SW 1271 (cell line): ENCODE results near the gene HM13.
A peak's percentile ranks its signal among the peaks of the same experiment; 100 is the strongest.
"Not testable (repeated sequence)": the region's sequence is repeated elsewhere in the genome, so short reads cannot be mapped to it uniquely, and the experiment has no call there.

Experiments
- DNase-seq, 2 experiments: peaks; one replicate each; lab custom pipeline; 2025; lab: John Stamatoyannopoulos, UW

HM13 gene

GRCh38 chr20:31543966-31544598, 29.8 kb downstream of the HM13 start:
- DNase-seq = peak in 1 of 2 experiments; percentile 51

- DNase-seq = no peak
These were observed 30.4 kb downstream of the HM13 start for GRCh38 chr20:31544600-31544999.

DNA sequence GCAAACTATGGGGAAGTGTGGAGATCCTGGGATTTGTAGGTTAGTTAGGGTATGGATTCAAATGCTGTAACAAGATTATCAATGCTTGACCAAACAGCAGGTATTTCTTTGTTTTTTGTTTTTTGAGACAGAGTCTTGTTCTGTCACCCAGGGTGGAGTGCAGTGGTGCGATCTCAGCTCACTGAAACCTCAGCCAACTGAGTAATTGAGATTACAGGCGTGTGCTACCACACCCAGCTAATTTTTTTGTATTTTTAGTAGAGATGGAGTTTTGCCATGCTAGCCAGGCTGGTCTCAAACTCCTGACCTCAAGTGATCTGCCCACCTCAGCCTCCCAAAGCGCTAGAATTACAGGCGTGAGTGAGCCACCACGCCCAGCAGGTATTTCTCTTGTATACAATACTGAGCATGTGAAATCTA, 31.4 kb downstream of the HM13 start:
- not testable (repeated sequence) for DNase-seq

DNA sequence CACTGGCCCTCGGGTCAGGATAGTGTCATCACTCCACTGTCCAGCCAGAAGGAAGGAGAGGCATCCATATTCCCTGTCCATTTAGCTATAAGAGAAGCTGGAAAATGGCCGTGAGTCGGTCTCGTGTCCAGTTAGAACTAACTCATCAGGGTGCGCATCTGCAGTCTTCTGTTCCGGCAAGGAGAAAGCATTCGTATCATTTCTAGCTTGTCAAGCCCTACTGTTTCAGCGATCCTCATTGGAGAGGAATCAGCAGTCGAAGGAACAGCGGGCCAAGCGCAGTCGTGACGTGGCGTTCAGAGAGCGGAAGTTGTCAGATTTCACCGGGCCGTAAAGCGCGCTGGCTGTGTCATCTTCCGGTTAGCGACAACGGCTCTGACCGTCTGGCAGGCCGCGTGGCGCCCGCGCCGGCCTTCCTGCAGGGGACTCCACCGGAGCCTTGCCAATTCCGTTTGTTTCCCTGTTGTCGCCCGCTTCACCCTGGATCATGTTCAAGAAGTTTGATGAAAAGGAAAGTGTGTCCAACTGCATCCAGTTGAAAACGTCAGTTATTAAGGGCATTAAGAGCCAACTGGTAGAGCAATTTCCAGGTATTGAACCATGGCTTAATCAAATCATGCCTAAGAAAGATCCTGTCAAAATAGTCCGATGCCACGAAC, 32.9 kb downstream of the HM13 start:
- DNase-seq = peak; percentile 75 to 93

- DNase-seq = no peak
These were observed 33.6 kb downstream of the HM13 start for GRCh38 chr20:31547720-31548298.

GRCh38 chr20:31548820-31549512, 34.7 kb downstream of the HM13 start:
- DNase-seq = no peak

- DNase-seq = no peak
These were observed 35.3 kb downstream of the HM13 start for GRCh38 chr20:31549513-31549880.

DNA sequence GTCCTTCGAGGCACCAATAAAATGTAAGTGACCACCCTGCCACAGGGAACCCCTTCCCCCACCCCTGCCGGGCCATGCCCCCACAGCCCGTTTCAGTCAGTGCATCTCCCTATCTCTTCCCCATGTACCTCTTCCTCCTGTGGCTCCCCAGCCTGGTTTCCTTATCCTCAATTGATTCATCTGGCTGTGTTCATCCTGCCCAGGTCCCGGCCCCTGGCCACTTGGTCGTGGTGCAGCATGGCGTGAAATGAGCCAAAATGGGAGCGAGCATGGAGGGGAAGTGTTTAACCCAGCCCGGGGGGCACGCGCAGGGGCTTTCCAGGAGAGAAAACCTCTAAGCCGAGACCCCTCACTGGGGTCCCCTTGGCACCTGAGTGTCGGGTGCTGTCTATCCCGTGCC, 35.9 kb downstream of the HM13 start:
- no peak for DNase-seq

- DNase-seq = no peak
These were observed 37.2 kb downstream of the HM13 start for GRCh38 chr20:31551163-31552081.

- DNase-seq = no peak
These were observed 41.0 kb downstream of the HM13 start for GRCh38 chr20:31555203-31555775.

- no peak for DNase-seq
These were observed 45.5 kb downstream of the HM13 start for GRCh38 chr20:31559704-31560093.

- DNase-seq = peak; percentile 63 to 81
These were observed 46.0 kb downstream of the HM13 start for GRCh38 chr20:31560094-31560745.

- DNase-seq = peak; percentile 93 to 98
These were observed 46.7 kb downstream of the HM13 start for GRCh38 chr20:31560746-31561598.

DNA sequence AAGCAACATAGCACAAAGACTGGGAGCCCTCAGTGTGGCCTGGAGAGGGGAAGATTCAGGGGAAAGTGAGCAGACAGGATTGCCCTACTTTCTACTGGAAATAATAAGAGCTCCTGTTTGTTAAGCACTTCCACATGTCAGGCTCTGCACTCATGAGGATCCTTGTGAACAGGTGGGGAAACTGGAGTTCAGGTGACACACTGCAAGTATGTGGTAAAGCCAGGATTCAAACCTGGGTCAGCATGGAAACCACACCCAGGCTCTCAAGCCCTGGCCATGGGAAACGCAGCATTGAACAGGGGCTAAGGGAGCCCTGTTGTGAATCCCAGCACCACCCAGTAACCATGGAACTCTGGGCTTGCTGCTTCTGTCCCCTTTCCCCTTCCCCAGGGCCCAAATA, 48.0 kb downstream of the HM13 start:
- DNase-seq = no peak

GRCh38 chr20:31564284-31564683, 50.0 kb downstream of the HM13 start:
- no peak for DNase-seq

DNA sequence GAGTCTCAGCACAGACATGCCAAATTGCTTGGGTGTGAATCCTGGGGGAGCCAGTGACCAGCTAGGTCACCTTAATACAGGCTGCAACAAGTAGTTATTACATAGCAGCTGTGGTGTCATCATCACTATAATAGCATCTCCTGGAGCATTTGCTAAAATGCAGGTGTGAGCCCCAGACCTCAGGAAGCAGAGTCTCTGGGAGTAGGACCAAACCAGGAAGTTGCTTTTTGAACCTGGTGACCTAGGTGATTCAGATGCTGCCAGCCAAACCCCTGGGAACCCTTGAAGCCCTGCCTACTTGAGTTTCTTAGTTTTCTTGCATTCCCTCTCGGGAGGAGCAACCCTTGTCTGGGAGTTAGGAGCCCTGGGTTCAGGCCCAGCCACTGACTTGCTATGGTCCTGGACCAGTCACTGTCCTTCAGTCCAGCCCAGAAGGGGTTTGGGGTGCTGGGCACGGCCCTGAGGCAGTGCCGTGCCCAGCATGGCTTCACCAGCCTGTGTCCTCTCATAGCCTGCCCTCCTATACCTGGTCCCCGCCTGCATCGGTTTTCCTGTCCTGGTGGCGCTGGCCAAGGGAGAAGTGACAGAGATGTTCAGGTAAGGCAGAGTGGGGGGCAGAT, 51.6 kb downstream of the HM13 start:
- no peak for DNase-seq

- DNase-seq = no peak
These were observed 52.0 kb downstream of the HM13 start for GRCh38 chr20:31566319-31566657.

DNA sequence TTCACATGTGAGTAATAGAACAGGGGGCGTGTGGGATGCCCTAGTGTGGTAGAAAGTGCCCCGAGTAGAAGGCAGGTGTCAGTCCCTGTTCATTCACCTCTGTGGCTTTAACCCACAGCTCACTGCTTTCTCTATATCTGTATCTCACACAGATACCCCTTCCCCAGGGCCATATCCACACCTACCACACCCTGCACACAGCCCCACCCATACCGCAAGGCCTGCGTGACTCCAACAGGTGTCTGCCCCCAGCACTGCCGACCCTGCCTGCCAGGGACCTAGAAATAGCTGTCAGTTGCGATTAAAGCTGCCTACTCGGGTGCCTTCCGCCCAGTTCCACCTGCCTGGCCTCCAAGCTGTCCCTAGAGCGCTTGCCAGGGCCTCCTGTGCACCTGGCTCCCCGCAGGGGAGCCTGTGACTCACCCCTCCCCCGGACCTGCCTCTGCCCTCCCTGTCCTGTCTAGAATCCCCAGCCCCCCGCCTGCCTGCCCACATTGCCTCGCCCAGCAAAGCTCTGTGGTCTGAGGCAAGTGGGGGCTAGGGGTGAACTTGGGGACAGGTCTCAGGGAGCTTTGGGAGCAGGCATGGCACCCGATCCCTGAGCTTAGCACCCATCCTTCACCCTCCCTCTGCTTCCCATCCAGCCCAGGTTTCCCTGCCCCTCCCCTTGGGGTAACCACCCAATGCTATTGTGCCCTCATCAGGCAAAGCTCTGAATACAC, 52.6 kb downstream of the HM13 start:
- no peak for DNase-seq

GRCh38 chr20:31567380-31567720, 53.1 kb downstream of the HM13 start:
- no peak for DNase-seq
